HS-5 (cell line): ENCODE data around the gene HPCA.

ENCODE experiments used
- DNase-seq: peaks from one replicate; pipeline ENCODE4 v3.0.0-alpha.2; 2012; ENCODE audit warnings: low read depth

Gene HPCA

GRCh38 chr1:32890516-32891240, 4.4 kb downstream of the HPCA start:
- no peak for DNase-seq

- DNase-seq: no peak
These were observed 4.9 kb downstream of the HPCA start for GRCh38 chr1:32891241-32891570.

GRCh38 chr1:32891630-32892029, 5.3 kb downstream of the HPCA start:
- no peak for DNase-seq

DNA sequence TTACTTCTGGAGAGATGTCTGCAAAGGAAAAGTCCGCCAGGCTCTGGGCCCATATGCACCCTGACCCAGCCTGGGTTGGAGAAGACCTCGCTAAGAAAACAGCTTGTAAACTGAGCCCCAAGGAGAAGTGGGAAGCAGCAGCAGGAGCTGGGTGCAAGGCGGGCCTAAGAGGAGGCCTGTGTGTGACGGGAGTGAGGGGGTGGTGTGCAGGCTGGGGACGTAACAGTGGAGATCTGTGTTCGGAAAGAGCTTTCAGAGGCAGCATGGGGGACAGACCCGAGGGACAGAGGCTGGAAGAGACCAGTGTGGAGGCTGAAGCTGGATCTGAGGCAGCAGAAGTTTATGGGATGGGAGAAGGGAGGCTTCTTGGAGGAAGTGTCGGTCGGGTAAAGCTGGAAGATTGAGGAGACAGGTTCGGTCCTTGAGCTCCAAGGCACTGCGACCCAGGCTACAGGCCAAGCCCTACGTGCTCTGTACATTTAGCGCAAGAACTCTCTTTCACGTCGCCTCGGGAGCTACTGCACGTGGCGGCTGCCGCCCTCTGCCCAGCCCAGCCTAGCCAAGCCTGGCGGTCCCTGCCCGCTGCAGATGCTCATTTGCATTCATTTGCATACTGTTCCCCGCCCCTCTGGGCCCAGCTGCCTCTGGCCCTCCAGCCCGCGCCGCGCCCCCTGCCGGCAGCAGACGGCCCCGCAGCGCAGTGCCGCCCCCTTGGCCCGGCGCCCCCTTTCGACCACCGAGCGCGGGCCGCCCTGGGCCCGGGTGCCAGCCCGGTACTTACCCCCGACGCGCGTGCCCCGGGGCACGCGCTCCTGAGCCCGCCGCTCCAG, 6.3 kb downstream of the HPCA start:
- DNase-seq: no peak

DNA sequence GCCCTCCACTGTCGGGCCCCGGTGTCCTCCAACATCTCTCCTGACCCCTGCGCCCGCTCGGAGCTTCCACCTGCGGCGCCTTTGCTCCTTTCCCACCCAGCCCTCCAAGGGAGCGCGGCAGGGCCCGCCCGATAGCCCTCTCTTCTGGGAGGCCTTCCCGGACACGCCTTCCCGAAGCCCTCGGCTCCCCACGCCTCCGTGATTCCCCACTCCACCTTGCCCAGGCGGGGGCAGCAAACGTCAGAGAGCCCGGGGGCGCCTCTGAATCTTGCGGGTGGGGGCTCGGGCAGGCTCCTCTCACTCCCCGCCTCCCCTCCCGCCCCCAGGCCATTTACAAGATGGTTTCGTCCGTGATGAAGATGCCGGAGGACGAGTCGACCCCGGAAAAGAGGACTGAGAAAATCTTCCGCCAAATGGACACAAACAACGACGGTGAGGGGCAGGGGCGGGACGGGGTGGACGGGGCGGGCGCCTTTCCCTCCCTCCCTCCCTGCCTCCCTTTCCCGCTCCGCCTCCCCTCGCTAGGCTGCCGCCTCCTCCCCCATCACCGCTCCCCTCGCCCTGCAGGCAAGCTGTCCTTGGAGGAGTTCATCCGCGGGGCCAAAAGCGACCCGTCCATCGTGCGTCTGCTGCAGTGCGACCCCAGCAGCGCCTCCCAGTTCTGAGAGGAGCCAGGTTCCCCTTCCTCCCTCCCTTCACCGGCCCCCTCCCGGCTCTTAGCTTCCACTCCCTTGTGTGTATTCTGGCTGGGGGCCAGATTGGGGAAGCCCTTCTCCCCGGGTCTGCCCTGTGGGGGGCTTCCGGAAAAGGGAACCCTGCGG, 7.1 kb downstream of the HPCA start:
- no peak for DNase-seq

- no peak for DNase-seq
These were observed 7.8 kb downstream of the HPCA start for GRCh38 chr1:32894019-32894600.

DNA sequence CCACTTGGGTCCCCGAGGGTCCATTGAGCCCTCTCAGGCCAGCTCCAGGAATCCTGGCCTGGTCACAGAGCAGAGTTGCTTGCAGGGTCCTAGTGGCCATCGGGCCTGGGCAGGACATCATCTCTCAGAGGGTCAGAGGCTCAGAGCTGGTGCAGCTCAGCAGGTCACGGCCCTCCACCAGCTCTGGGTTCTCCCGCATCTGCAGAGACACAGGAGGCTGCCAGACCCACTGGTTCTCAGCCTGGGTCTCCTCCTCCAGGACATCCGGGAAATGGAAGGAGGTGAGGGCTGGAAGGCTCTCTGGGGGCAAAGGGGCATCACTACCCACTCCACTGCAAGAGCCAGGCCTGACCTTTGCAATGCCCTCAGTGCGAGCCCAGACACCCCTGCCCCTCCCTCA, 8.4 kb downstream of the HPCA start:
- no peak for DNase-seq

GRCh38 chr1:32895325-32896215, 9.3 kb downstream of the HPCA start:
- no peak for DNase-seq

GRCh38 chr1:32896451-32896850, 10.2 kb downstream of the HPCA start:
- DNase-seq: no peak

GRCh38 chr1:32897082-32898049, 11.1 kb downstream of the HPCA start:
- DNase-seq: no peak

DNA sequence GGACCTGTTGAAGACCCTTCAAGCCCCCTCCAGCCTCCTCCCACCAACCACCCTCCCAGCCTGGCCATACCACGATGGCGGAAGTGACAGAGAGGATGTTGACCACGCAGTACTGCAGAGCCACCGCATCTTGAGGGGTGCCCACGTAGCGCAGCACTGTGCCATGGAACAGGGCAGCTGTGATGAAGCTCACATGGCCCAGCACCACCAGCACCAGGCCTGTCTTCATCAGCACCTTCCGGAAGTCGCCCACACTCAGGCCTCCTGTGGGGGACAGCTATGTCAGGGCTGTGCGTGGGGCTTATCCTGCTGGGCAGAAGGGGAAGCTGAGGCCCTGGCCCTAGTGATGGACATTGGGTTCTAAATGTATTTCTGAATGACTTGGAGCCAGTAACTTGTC, 11.8 kb downstream of the HPCA start:
- DNase-seq: no peak

GRCh38 chr1:32898958-32899357, 12.7 kb downstream of the HPCA start:
- no peak for DNase-seq

DNA sequence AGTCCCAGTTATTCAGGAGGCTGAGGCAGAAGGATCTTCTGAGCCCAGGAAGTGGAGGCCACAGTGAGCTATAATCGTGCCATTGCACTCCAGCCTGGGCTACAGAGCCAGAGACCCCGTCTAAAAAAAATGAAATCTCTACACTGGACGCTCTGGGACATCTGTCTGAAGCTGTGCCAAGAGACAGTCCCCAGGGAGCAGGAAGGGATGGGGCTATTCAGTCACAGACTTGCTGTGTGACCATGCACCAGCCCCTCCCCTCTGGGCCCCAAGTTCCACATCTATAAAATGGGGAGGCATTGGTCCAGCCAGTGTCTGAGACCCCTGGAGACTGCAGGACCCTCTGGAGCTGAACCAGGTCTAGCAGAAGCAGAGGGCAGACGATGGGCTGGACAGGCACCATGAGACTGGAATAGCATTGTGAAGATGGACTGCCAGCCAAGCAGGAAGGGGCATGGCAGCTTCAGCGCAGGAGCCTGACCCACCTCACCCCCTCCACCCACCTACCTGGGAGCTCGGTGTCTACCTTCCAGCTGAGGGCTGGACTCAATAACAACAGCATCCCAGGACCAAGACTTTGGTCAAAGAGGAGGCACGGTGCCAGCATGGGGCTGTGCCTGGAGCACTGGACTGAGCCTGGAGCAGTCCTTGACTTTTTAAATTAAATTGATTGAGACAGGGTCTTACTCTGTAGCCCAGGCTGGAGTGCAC, 13.4 kb downstream of the HPCA start:
- DNase-seq: no peak

DNA sequence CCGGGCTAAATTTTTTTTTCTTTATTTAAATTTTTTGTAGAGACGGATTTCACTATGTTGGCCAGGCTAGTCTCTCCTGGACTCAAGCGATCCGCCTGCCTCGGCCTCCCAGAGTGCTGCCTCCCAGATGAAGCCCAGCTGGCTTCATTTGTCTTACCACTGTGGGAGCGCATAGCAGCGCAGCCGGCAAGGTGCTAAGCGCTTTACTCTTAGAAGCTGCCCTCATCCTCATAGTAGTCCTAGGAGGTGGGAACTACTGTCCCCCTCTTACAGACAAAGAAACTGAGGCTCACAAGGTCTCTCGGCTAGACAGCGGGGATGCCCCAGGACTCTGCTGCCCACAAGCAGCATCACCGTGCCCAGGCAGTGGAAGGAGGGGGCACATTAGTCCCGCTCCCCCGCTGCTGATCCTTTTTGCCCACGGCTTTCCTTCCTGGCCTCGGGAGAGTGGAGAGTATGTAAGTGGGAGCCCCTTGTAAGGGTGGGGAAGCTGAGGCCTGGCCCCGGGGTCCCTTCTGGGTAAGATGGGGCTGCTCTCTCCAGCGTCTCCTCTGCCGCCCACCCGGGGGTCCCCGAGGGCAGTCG, 14.2 kb downstream of the HPCA start:
- no peak for DNase-seq

- DNase-seq: no peak
These were observed 14.9 kb downstream of the HPCA start, which contains the start of gene TMEM54 for GRCh38 chr1:32900956-32901822. TMEM54 (minus strand) TSS chr1:32901389; CDS start chr1:32901238, 151 bp downstream.

- DNase-seq: no peak
These were observed 15.7 kb downstream of the HPCA start for GRCh38 chr1:32901823-32902534.

DNA sequence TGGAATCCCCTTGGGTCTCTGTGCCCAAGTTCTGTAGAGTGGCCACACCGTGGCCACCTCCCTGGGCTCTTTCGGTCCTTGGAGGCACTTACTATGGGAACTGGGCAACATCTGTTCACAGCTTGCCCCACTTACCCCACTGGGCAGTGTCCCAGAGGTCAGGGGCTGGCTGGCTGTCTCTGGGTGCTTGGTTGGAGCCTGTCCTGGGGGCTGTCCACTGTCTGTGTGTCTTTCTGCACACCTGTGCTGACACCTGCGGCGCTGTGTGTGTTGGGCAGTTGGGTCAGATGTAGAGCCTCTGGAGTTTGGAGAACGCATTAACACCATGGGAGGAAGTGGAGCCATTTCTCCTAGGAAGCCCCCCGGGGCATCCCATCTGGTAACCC, 16.2 kb downstream of the HPCA start:
- DNase-seq: no peak
